Measurements from ENCODE around the gene RNF31. TPM values are rescaled to one million over a fixed set of nuclear protein-coding genes. Genes with fewer than 3 reads are reported as not detected.

The RNF31 gene
- total and polyA plus RNA-seq, 2 of the 13 experiments (the other 11 are each of a cell fraction or from before 2014, with no cell fraction given), result 48.2 to 86.8 TPM

DNA sequence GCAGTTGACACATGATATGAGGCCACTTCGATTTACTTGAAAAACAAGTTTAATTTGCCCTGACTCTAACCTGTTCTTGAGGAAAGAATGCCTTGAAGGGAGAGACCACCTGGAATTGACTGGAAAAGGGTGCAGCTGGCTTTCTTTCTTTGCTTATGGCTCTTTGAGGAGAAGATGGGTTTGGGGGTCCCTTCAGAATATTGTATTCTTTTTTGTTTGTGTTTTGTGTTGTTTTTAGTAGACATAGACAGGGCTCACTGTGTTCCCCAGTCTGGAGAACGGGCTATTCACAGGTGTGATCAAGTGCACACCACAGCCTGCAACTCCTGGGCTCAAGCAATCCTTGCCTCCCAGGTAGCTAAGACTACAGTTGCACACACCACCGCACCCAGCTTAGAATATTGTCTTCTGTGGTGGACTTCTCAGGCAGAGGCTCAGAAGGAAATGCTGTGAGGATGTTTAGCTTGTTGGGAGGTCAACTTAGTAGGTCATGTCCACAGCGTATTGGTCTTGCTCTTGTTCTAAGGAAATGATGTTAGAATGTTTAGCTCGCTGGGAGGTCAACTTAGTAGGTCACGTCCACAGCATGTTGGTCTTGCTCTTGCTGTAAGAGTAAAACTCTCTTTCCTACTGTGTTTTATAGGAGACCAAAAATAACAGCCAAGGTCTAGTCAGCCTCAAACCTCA lies 31.0 kb upstream of the RNF31 start (continued):
- TF ChIP-seq, protein P1, sequence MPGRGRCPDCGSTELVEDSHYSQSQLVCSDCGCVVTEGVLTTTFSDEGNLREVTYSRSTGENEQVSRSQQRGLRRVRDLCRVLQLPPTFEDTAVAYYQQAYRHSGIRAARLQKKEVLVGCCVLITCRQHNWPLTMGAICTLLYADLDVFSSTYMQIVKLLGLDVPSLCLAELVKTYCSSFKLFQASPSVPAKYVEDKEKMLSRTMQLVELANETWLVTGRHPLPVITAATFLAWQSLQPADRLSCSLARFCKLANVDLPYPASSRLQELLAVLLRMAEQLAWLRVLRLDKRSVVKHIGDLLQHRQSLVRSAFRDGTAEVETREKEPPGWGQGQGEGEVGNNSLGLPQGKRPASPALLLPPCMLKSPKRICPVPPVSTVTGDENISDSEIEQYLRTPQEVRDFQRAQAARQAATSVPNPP (CRISPR knock-in tag; IDR thresholded peaks at IDR 0.05), result no peak
- TF ChIP-seq, protein P2, sequence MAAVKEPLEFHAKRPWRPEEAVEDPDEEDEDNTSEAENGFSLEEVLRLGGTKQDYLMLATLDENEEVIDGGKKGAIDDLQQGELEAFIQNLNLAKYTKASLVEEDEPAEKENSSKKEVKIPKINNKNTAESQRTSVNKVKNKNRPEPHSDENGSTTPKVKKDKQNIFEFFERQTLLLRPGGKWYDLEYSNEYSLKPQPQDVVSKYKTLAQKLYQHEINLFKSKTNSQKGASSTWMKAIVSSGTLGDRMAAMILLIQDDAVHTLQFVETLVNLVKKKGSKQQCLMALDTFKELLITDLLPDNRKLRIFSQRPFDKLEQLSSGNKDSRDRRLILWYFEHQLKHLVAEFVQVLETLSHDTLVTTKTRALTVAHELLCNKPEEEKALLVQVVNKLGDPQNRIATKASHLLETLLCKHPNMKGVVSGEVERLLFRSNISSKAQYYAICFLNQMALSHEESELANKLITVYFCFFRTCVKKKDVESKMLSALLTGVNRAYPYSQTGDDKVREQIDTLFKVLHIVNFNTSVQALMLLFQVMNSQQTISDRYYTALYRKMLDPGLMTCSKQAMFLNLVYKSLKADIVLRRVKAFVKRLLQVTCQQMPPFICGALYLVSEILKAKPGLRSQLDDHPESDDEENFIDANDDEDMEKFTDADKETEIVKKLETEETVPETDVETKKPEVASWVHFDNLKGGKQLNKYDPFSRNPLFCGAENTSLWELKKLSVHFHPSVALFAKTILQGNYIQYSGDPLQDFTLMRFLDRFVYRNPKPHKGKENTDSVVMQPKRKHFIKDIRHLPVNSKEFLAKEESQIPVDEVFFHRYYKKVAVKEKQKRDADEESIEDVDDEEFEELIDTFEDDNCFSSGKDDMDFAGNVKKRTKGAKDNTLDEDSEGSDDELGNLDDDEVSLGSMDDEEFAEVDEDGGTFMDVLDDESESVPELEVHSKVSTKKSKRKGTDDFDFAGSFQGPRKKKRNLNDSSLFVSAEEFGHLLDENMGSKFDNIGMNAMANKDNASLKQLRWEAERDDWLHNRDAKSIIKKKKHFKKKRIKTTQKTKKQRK (IDR thresholded peaks at IDR 0.05; ENCODE audit: low read length), result no peak
- TF ChIP-seq ZNF782 (CRISPR knock-in tag; IDR thresholded peaks at IDR 0.05; ENCODE audit: borderline replicate concordance), result no peak
- TF ChIP-seq ZNF17 (CRISPR knock-in tag; IDR thresholded peaks at IDR 0.05), result no peak
- TF ChIP-seq XBP1 (CRISPR knock-in tag; IDR thresholded peaks at IDR 0.05), result no peak
- no peak for TF ChIP-seq ELF4 (CRISPR knock-in tag; IDR thresholded peaks at IDR 0.05; ENCODE audit: borderline replicate concordance)
- no peak for TF ChIP-seq IRF1 (CRISPR knock-in tag; IDR thresholded peaks at IDR 0.05; ENCODE audit: low read depth)
- TF ChIP-seq ZNF256 (CRISPR knock-in tag; conservative IDR thresholded peaks at IDR 0.05), result 0 out of 2 replicates have a peak, but pooled peaks have one; percentile 21
- no peak for TF ChIP-seq TAF1 (CRISPR knock-in tag; IDR thresholded peaks at IDR 0.05)
- TF ChIP-seq ZC3H4 (CRISPR knock-in tag; IDR thresholded peaks at IDR 0.05; ENCODE audit: borderline replicate concordance), result no peak
- TF ChIP-seq, protein P3, sequence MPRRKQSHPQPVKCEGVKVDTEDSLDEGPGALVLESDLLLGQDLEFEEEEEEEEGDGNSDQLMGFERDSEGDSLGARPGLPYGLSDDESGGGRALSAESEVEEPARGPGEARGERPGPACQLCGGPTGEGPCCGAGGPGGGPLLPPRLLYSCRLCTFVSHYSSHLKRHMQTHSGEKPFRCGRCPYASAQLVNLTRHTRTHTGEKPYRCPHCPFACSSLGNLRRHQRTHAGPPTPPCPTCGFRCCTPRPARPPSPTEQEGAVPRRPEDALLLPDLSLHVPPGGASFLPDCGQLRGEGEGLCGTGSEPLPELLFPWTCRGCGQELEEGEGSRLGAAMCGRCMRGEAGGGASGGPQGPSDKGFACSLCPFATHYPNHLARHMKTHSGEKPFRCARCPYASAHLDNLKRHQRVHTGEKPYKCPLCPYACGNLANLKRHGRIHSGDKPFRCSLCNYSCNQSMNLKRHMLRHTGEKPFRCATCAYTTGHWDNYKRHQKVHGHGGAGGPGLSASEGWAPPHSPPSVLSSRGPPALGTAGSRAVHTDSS (CRISPR knock-in tag; conservative IDR thresholded peaks at IDR 0.05), result no peak
- TF ChIP-seq ZNF383 (CRISPR knock-in tag; IDR thresholded peaks at IDR 0.05; ENCODE audit: borderline replicate concordance), result no peak
- no peak for TF ChIP-seq KDM2A (CRISPR knock-in tag; IDR thresholded peaks at IDR 0.05; ENCODE audit: borderline replicate concordance, low read depth)
- no peak for TF ChIP-seq ZNF367 (CRISPR knock-in tag; IDR thresholded peaks at IDR 0.05; ENCODE audit: borderline replicate concordance)
- TF ChIP-seq SSRP1 (CRISPR knock-in tag; IDR thresholded peaks at IDR 0.05), result peak; percentile 64; the same call in 1 of the 2 replicates
- TF ChIP-seq SP1 (IDR thresholded peaks at IDR 0.05), result no peak
- TF ChIP-seq SP1 (CRISPR knock-in tag; IDR thresholded peaks at IDR 0.05), result no peak
- 0 out of 2 replicates have a peak, but pooled peaks have one; percentile 34 for TF ChIP-seq MZF1 (CRISPR knock-in tag; IDR thresholded peaks at IDR 0.05; ENCODE audit: borderline replicate concordance)
- no peak for TF ChIP-seq ZNF432 (CRISPR knock-in tag; IDR thresholded peaks at IDR 0.05; ENCODE audit: borderline replicate concordance)
- TF ChIP-seq CENPT (CRISPR knock-in tag; IDR thresholded peaks at IDR 0.05; ENCODE audit: low read depth), result no peak
- TF ChIP-seq HIC2 (CRISPR knock-in tag; IDR thresholded peaks at IDR 0.05; ENCODE audit: low read depth), result no peak
- no peak for TF ChIP-seq MTF2 (CRISPR knock-in tag; IDR thresholded peaks at IDR 0.05; ENCODE audit: borderline replicate concordance)

Data from HepG2 (cell line).